Stimulated activated naive CD8-positive, alpha-beta T cell treated with anti-CD3 and anti-CD28 coated beads, Interleukin-15, Interleukin-2, amounts not matched to agents 100 ng/mL and 50 ng/mL, for 24 hours (primary cell): Measurements from ENCODE around the gene UQCR11.
A peak's percentile ranks its signal among the peaks of the same experiment; 100 is the strongest.

ENCODE experiments used
- H3K27ac Mint-ChIP-seq: one replicate; pipeline ENCODE4 v1.8.0; 2021; ENCODE audit warnings: mild to moderate bottlenecking, mixed read lengths
- H3K27me3 Mint-ChIP-seq: one replicate; pipeline ENCODE4 v1.8.0; 2021; ENCODE audit warnings: mixed read lengths
- H3K36me3 Mint-ChIP-seq: one replicate; pipeline ENCODE4 v1.8.0; 2021; ENCODE audit warnings: low read depth, mixed read lengths
- H3K4me1 Mint-ChIP-seq: one replicate; pipeline ENCODE4 v1.8.0; 2021; ENCODE audit warnings: low read depth, mixed read lengths
- H3K4me3 Mint-ChIP-seq: one replicate; pipeline ENCODE4 v1.8.0; 2021; ENCODE audit warnings: mild to moderate bottlenecking, mixed read lengths
- H3K9me3 Mint-ChIP-seq: one replicate; pipeline ENCODE4 v1.8.0; 2021; ENCODE audit warnings: mixed read lengths

The UQCR11 gene

DNA sequence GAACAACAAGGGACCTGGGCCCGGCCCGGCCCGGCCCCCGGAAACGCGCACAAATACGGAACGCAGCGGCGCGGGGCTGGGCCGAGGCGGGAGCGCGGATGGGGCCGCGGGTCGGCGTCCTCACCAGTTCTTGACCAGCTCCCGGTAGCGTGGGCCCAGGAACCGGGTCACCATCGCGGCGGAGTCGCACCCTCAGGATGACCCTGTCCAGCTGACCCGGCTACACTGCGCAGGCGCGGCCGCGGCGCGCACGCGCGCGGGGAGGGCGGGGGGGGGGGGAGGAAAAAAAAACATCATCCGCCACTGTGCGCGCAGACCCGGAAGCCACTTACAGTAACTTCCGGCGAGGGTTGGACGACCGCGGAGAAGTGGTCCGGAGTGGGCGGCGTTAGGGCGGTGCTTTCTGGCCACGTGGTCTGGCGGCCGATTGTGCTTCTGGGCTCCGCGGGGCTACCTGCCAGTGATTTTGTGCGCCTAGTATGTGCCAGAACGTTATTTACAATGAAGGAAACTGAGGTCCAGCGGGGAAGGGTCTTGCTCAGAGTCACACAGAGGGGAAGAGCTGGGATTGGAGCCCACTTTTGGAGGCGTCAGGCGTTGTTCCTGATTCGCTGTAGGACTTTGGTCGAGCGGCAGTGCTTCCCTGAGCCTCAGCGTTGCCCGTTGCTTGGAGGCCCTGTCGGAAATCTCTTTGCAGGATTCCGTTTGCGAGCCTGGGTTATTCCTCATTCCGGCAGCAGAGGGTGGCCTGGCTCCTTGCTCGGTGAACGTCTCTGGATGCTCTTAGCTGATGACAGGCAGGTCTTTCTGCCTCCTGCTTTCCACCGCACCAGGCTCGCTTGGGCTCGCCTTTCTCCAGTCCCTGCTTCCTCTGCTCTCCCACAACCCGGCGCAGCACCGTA, at the start of gene UQCR11:
Gene UQCR11, minus strand, starts transcription at position 227 of the 902 bp plus-strand sequence. Its CDS starts 53 bp downstream, at position 174.
- Mint-ChIP-seq H3K9me3 (no peaks in the 10 kb centered on the region), H3K36me3 (peaks cover 15% of the 10 kb centered on the region), H3K27ac (peak within 1 kb of the TSS; percentile 99), H3K27me3 (no peaks in the 10 kb centered on the region), H3K4me1 (peaks cover 63% of the 10 kb centered on the region), H3K4me3 (peak within 1 kb of the TSS; percentile 89)

DNA sequence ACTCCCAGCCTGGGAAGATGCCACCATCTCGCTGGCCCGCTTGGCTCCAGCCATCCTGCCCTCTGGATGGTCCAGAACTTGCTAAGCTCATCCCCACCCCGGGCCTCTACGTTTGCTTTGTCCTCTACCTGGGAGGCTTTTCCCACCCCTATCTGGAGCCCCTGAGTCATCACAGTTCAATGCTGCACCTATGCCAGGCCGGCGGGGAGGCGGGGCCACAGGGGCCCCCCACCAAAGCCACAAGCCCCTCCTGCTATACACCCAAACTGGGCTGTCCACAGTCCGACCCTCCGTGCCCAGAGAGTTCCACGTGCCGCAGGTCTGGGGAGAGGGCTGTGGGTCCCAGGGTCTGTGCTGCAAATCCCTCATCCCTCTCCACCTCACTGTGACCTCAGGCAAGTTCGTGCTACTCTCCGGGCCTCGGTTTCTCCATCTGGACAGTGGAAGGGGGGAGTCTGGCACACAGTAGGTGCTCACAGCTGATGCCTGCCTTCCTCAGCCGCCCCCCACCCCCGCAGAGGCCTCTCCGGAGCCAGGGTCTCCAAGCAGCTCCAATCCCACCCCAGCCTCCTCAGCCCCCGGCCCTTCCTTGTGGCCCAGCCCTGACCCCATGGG, 49.0 kb upstream of the UQCR11 start:
- no peaks in the 10 kb centered on the region for H3K9me3 Mint-ChIP-seq
- no peaks in the 10 kb centered on the region for H3K27me3 Mint-ChIP-seq
- H3K4me3 Mint-ChIP-seq: no peak overlapping the region
- H3K4me1 Mint-ChIP-seq: peaks cover 27% of the 10 kb centered on the region
- peaks cover 1% of the 10 kb centered on the region for H3K36me3 Mint-ChIP-seq
- H3K27ac Mint-ChIP-seq: no peak overlapping the region

DNA sequence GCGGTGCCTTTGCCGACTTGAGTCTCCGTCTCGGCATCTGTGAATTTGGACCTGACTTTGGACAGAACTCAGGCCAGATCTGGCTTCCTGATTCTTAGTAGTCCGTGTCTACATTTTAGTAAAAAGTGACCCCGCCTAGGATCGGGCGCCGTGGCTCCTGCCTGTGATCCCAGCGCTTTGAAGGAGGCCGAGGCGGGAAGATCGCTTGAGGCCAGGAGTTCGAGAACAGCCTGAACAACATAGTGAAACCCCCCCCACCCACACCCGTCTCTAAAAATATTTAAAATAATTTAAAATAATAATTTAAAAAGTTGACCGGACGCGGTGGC, 48.0 kb upstream of the UQCR11 start:
- Mint-ChIP-seq H3K4me1 (peaks cover 34% of the 10 kb centered on the region), H3K27ac (peak overlapping the region; percentile 87), H3K9me3 (no peaks in the 10 kb centered on the region), H3K4me3 (peak overlapping the region; percentile 82), H3K36me3 (peaks cover 7% of the 10 kb centered on the region), H3K27me3 (no peaks in the 10 kb centered on the region)

DNA sequence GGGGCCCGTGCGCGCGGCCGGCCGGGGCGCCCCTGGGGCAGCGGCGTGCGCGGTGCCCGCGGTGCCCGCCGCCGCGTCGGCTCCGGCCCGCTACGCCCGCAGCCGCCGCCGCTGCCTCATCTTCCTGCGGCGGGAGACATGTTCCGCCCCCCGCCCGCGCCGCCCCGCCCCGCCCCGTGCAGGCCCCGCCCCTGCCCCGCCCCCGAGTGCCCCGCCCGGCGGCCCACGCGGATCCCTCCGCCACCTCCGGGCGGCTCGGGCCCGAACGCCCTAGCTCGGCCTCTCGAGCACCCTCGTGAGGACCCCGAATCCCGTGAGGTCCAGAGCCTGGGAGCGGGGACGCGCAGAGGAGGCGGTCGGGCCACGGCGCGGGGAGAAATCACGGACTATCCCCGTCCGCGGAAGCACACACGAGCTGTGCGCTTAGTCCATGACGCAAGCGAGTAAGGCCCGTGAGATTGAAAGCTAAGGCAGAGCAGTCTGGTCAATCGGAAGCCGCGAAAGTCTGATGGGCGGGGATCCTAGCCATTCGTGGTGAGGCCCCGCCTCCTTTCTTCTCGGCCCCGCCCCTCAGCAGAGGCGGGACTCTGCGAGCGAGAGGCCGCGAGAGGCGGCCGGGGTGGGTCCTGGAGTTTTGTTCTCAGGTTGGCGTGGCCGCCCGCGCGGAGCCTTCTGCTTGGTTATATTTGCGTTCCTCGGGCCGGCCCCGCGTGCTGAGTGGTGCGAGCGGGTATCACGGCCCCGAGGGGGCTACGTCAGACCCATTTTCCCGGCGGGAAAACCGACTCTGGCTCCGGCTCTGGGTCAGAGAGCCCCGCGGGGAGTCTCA, 47.4 kb upstream of the UQCR11 start, which contains the start of gene TCF3:
Gene TCF3, minus strand, starts transcription at position 145 of the 829 bp plus-strand sequence. CDS start 2,367 bp downstream, outside the sequence.
- Mint-ChIP-seq H3K4me1 (peaks cover 34% of the 10 kb centered on the region), H3K4me3 (peak within 1 kb of the TSS; percentile 91), H3K27ac (peak within 1 kb of the TSS; percentile 97), H3K27me3 (no peaks in the 10 kb centered on the region), H3K36me3 (peaks cover 7% of the 10 kb centered on the region), H3K9me3 (no peaks in the 10 kb centered on the region)

DNA sequence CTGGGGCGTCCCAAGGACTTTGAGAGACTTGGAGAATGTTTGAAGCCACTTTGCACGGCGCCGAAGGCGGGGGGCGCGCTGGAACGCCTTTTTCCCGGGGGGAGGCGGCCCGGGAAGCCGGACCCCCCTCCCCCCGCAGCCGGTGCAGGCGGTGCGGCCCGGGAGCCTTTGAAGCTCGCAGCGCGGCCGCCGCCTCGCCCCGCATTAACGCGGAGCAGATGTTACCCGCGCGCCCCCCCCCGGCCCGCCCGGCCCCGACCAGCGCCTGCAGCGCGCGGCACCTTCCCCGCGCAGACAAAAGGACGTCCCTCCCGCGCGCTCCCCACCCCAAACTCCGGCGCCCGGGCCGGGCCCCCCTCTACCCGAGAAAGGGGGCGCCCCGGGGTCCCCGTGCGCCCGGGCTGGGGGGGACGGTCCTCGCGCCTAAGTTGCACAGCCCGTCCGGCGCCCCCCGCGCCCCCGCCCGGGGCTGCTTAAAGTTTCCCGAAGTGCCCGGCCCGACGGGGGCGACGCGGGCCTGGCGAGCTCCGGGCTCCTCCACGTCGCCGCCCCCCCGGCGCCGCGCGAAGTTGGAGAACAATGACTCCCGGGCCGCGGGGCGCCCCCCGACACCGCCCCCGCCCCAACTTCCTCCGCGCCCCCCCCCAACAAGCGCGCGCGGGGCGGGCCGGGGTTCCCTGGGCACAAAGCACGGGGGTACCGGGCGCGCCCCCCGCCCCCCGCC, 46.5 kb upstream of the UQCR11 start:
- H3K4me3 Mint-ChIP-seq: peak overlapping the region; percentile 91
- H3K36me3 Mint-ChIP-seq: peaks cover 7% of the 10 kb centered on the region
- peaks cover 34% of the 10 kb centered on the region for H3K4me1 Mint-ChIP-seq
- H3K27ac Mint-ChIP-seq: peak overlapping the region; percentile 97
- no peaks in the 10 kb centered on the region for H3K9me3 Mint-ChIP-seq
- no peaks in the 10 kb centered on the region for H3K27me3 Mint-ChIP-seq

DNA sequence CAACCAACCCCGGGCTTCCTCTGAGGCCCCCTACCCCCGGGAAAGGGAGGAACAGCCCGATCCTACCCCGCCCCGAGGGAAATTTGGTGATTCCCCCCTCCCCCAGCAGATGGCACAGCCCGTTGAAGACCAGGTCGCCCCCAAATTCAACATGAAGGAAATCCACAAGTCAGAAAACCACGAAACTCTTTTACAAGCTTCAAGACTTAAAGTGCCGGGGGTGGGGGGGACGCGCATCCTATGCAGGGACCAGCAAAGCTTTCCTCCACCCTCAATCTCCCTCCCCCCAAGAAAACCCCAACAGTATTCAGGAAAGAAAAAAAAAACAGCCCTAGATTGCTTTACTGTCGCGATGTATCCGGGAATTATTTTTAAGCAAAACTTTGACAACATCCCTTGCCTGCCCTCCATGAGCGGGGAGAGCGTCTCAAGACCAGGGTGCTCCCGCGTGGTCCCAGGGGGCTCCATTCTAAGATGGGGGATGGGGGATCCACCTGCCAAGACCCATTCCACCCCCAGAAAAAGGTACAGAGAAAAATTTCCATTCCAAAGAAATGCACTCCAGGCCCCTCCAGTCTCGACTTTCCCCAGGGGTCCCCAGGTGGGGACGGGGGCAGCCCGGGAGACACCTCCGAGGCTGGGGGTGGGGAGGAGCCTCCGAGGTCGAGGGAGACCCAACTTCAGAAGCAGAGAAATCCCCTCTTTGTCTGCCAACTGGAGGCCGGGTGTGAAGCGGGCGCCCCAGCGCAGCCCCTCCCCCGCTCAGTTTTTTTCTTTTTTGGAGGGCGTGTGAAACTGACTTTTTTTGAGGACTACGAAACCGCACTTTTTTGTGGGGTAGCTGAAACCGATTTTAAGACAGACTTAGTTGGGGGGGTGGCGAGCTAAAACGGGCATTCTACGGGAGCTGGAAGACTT, 45.6 kb upstream of the UQCR11 start:
- peaks cover 34% of the 10 kb centered on the region for H3K4me1 Mint-ChIP-seq
- peak overlapping the region; percentile 91 for H3K4me3 Mint-ChIP-seq
- no peaks in the 10 kb centered on the region for H3K27me3 Mint-ChIP-seq
- H3K36me3 Mint-ChIP-seq: peaks cover 7% of the 10 kb centered on the region
- H3K27ac Mint-ChIP-seq: peak overlapping the region; percentile 97
- H3K9me3 Mint-ChIP-seq: no peaks in the 10 kb centered on the region

DNA sequence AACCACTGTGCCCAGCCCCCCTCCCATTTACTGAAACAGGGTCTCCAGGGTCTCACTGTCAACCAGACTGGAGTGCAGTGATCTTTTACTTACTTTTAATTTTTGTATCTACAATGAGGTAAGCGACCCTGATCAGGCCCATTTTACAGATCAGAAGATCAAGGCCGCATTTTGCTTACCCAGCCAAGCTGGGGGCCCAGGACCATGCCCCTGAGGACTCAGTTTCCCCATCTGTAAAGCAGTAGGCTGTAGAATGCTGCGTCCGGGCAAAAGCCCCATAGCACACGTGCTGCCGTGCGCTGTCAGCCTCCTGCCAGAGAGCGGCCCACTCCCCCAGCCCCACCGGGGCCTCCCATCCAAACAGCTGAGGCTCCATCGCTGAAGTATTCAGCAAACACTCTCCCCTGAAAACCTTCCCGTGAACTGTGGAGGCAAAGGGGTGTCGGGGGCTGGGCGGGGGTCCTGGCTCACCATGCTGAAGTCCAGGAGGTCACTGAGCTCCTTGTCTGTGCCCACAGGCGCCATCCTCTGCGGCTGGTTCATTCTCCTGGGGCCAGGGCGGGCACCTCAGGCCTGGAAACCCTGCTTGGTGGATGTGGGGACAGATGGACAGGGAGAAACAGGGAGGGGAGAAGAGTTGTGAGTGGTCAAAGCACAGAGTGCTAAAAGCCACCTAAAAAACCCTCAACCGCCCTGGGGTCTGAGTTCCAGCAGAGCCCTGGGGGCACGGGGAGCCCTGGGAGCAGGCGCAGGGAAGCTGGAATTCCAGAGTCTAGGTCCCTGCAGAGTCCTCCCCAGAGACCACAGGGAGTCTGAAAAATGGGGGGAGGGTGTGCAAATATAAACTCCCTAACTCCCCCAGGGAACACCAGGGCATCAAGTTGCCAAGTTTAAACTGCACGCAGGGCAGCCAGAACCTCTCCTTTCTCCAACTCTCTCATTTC, 44.7 kb upstream of the UQCR11 start:
- Mint-ChIP-seq H3K4me3 (peak overlapping the region; percentile 91), H3K27me3 (no peaks in the 10 kb centered on the region), H3K27ac (peak overlapping the region; percentile 55), H3K4me1 (peaks cover 29% of the 10 kb centered on the region), H3K36me3 (peaks cover 7% of the 10 kb centered on the region), H3K9me3 (no peaks in the 10 kb centered on the region)

DNA sequence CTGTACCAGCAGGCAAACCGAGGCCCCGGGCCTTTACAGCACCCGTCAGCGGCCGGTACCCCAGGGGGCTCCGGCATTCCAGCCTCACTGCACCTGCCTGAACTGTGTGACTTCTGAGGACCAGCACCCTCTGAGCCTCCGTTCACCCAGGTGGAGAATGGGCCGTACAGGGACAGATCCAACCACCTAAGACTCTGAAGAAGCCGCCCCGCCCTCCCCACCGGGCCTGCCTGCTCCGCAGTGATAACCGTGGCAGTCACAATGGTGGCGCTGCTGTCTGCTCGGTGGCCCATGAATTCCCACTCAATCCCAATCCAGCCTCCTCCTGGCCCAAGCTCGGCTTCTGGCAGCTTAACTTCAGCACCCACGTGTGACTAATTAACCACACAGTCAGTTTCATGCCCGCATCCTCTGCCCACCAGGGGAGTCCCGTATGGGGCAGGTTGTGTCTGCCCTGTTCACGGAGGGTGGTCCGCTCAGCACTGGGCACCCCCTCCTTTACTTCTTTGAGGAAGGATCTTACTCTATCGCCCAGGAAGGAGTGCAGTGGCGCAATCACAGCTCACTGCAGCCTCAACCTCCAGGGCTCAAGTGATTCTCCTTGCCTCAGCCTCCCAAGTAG, 43.8 kb upstream of the UQCR11 start:
- Mint-ChIP-seq H3K27ac (peak overlapping the region; percentile 55), H3K27me3 (no peaks in the 10 kb centered on the region), H3K4me1 (peaks cover 29% of the 10 kb centered on the region), H3K9me3 (no peaks in the 10 kb centered on the region), H3K4me3 (peak overlapping the region; percentile 54), H3K36me3 (peaks cover 7% of the 10 kb centered on the region)

DNA sequence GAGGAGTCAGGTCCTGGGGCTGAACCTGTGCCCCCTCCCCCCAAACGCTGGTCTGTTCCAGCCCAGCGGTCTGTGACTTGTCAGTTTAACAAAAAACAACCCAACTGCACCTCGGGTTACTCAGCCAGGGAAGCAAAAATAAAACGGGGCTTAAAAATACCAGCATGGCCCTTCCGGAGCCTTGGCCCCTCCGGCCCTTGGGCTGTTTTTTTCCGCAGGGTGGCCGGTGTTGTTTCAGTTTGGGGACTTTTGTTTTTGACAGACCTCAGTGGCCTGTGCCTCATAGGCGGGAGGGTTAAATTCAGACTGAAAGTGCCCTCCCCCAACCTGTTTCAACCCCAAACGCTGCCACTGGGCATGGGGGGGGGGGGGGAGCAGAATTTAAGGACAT, 43.2 kb upstream of the UQCR11 start:
- H3K27ac Mint-ChIP-seq: no peak overlapping the region
- H3K36me3 Mint-ChIP-seq: peaks cover 9% of the 10 kb centered on the region
- no peak overlapping the region for H3K4me3 Mint-ChIP-seq
- H3K9me3 Mint-ChIP-seq: no peaks in the 10 kb centered on the region
- H3K4me1 Mint-ChIP-seq: peaks cover 29% of the 10 kb centered on the region
- H3K27me3 Mint-ChIP-seq: no peaks in the 10 kb centered on the region

DNA sequence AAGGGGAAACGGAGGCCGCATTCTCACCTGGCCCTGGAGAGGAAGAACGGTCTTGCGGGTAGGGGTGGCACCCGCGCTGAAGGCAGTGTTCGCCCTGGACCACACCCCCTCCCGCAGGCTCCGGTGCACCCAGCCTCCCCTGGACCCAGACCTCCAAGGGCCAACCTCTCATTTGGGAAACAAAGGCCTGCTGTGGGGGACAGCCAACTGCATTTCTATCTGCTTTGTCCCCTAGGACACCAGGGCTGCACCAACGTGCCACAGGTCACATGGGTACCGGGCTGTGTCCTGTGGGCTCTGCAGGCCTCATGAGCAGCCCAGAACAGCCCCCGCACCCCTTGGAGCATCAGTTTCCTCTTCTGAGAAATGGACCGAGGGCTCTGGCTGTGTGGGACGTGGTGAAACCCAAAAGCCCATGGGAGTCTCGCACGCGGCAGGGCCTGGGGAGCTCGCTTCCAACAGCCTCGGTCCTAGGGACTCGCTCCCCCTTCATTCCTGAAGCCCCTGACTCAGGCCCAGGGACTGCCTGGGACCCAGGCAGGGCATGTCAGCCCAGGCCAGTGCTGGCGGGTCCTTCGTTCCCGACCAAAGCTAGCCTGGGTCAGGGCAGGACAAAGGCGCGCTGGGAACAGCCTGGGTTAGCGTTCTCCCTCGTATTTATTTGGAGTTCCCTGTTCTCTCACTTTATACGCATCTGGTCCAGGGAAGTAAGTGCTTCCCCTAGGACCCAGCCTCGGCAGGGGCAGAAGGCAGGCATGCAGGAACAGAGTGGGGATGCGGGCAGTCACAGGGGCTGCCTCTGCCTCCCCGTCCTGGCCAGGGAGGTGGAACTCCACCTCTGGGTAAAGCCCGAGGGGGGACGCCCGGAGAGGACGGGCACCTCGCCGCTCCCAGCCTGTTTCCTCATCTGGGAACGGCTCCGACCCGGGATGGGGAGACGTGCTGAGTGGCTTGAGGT, 42.5 kb upstream of the UQCR11 start:
- Mint-ChIP-seq H3K36me3 (peaks cover 16% of the 10 kb centered on the region), H3K9me3 (no peaks in the 10 kb centered on the region), H3K4me3 (no peak overlapping the region), H3K4me1 (peaks cover 29% of the 10 kb centered on the region), H3K27me3 (no peaks in the 10 kb centered on the region), H3K27ac (no peak overlapping the region)

DNA sequence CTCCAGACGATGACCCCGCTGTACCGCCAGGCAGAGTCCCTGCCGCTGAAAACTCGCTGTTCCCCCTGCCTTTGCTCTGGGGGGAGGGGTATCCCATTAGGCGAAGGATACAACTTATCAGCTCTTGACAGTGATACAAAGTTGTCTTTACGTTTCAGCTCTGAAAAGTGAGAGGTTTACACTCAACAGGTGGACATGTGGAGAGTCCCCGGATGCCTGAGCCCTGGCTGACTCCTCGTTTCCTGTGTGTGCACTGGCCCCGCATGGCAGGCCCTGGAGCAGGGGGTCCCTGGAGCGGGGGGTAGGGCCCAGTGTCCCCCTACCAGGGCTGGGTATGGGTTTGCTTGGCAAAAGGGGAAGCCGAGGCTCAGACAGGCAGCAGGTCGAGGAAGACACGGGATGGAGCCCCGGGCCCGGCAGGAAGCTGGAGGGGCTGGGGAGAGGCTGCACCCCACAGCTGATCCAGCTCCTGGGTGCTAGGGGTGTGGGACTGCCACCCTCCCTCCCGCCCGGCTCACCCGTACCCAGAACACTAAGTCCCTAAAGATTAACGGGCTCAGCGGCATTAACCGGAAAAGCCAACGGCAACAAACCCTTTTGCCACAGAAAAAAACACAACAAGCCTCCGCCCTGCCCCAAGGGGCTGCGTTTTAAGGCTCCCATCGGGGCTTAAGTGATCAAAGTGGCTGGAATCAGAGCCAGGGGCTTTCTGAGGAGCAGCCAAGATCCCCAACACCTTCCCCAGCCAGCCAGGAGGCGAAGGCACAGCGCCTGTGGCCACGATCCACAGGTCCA, 41.6 kb upstream of the UQCR11 start:
- Mint-ChIP-seq H3K4me3 (no peak overlapping the region), H3K9me3 (no peaks in the 10 kb centered on the region), H3K4me1 (peaks cover 29% of the 10 kb centered on the region), H3K27me3 (no peaks in the 10 kb centered on the region), H3K27ac (no peak overlapping the region), H3K36me3 (peaks cover 24% of the 10 kb centered on the region)
